ENCODE results near the gene HIVEP3. TPM values are rescaled to one million over a fixed set of nuclear protein-coding genes. Genes with fewer than 3 reads are reported as not detected.

HIVEP3 gene
- total RNA-seq, 6 experiments from 2014 or later = 1.4 to 3.9 (median 2.2) TPM

DNA sequence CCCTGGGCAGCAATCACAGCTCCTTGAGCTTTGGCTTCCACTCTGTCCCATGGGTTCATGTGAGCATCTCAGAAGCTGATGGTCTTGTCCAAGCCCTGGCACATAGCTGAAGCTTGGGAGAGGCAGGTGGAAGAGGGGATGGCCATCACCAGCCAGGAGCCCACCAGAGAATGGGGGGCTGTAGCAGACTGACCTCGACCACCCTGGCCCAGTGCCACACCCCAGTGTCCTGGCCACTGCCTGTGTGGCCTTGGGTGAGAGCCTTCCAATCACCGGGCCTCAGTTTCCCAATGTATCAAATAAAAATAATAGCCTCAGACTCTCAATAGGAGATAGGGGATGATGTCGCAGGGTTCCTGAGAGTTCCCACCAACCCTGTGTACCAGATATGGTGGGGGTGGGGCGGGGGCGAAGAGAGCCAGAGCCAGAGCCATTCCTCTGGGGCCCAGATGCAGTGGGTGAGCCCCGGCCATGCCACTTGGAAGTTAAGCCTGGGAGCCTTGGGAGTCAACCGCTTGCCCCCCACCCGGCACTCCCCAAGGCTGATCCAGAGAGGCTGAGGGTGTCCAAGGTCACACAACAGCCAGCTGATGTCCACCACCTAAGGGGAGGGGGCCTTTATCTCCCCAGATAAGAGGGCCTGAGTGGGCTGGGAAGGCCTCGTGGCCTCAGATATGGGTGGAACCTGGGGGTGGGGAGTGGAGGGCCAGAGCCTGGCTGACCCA, 424.9 kb downstream of the HIVEP3 start:
- peak in 1 of 3 donors; percentile 37 for DNase-seq
- intact Hi-C loops (cut with DNase I) = no loop called here
- H3K27ac ChIP-seq = no peak overlapping the region
- peaks cover 0 to 10% (median 5%) of the 10 kb centered on the region in 4 donors for H3K4me1 ChIP-seq
- no peak overlapping the region for H3K4me3 ChIP-seq
- no peak for TF ChIP-seq POLR2A (IDR thresholded peaks at IDR 0.05)
- TF ChIP-seq, protein P1, sequence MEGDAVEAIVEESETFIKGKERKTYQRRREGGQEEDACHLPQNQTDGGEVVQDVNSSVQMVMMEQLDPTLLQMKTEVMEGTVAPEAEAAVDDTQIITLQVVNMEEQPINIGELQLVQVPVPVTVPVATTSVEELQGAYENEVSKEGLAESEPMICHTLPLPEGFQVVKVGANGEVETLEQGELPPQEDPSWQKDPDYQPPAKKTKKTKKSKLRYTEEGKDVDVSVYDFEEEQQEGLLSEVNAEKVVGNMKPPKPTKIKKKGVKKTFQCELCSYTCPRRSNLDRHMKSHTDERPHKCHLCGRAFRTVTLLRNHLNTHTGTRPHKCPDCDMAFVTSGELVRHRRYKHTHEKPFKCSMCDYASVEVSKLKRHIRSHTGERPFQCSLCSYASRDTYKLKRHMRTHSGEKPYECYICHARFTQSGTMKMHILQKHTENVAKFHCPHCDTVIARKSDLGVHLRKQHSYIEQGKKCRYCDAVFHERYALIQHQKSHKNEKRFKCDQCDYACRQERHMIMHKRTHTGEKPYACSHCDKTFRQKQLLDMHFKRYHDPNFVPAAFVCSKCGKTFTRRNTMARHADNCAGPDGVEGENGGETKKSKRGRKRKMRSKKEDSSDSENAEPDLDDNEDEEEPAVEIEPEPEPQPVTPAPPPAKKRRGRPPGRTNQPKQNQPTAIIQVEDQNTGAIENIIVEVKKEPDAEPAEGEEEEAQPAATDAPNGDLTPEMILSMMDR (IDR thresholded peaks at IDR 0.05) = no peak
- ATAC-seq = no peak
- H3K27me3 ChIP-seq = no peaks in the 10 kb centered on the region
- H3K9me3 ChIP-seq = no peaks in the 10 kb centered on the region
- H3K36me3 ChIP-seq = no peaks in the 10 kb centered on the region
- 83% methylated on average over 4 of the region's 9 CpGs for WGBS (ENCODE audit: insufficient coverage, low coverage, low lambda C conversion rate, missing lambda C conversion rate)

DNA sequence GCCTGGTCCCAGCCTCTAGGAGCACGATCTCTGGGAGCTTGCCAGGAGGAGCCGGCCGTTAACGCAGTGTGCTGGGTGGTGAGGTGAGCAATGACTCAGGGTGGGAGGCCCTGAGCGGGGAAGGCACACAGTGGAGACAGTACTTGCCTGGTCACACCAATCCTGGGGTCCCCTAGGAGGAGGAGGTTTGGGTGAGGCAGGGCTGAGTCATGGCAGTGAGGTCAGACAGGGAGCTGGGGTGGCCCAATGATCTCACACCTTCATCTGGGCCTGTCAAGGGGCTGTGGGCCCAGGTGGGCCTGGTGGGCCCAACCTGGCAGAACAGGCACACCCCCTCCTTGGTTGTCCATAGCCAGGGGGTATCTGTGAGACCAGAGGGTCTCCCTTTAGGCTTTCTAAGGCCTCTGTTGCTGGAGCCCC, 425.6 kb downstream of the HIVEP3 start:
- Histone ChIP-seq H3K36me3 (no peaks in the 10 kb centered on the region), H3K9me3 (no peaks in the 10 kb centered on the region), H3K4me3 (no peak overlapping the region), H3K27me3 (no peaks in the 10 kb centered on the region), H3K27ac (no peak overlapping the region), H3K4me1 (peaks cover 0 to 10% (median 5%) of the 10 kb centered on the region in 4 donors)
- intact Hi-C loops (cut with DNase I) = no loop called here
- DNase-seq = peak in 1 of 3 donors; percentile 53
- no peak for ATAC-seq
- WGBS (ENCODE audit: insufficient coverage, low coverage, low lambda C conversion rate, missing lambda C conversion rate) = no CpG with 5 or more reads among the region's 5 CpGs
- TF ChIP-seq, protein P1 (IDR thresholded peaks at IDR 0.05) = no peak
- TF ChIP-seq POLR2A (IDR thresholded peaks at IDR 0.05) = no peak

DNA sequence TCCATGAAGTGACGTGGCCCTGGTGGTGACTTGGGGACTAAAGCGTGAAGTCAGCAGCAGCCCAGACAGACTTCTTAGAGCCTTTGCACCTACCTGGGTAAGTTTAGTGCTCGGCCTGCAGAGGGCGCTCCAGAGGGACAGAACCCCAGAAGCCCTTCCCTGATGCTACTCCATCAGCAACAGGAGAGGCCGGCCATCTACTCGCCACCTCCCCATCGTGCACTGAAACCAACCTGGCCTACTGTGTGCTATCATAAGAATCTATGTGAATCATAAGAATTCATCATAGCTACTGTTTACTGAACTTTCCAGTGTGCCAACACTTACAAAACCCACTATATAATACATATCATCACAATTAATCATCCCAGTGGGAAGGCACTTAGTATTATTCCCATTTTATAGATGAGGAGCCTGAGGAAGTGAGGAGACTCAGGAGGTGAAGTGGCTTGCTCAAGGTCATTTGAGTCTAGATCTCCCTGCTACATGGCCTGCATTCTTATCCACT, 426.3 kb downstream of the HIVEP3 start:
- DNase-seq (peak in 1 of 3 donors; percentile 31), ATAC-seq (peak in 1 of 4 donors; percentile 13)
- Histone ChIP-seq H3K4me1 (peaks cover 0 to 10% (median 5%) of the 10 kb centered on the region in 4 donors), H3K27me3 (no peaks in the 10 kb centered on the region), H3K9me3 (no peaks in the 10 kb centered on the region), H3K4me3 (no peak overlapping the region), H3K36me3 (no peaks in the 10 kb centered on the region), H3K27ac (no peak overlapping the region)
- intact Hi-C loops (cut with DNase I) = no loop called here
- 60% methylated on average over 1 of the region's 7 CpGs for WGBS (ENCODE audit: insufficient coverage, low coverage, low lambda C conversion rate, missing lambda C conversion rate)
- TF ChIP-seq, protein P1 (IDR thresholded peaks at IDR 0.05) = peak in 3 of 4 donors; percentile 34 to 48 (median 48)
- TF ChIP-seq POLR2A (IDR thresholded peaks at IDR 0.05) = no peak

DNA sequence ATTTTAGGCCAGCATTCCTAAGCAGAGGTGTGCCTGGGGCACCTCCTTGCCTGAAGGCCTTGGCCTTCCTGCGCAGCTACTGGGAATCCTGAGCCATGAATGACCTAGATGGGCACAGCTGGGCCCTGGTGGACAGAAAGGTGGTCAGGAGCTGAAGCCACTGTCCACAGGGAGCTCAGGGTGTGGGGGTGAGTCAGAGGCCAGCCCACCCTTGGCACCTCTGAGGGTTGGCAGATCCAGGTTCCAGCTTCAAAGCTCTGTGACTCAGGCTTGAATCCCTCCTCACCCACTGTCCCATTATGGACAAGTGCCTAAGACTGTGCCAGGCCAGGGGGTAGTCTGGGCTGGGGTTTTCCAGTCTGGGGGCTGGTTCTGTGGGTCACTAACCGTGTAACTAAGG, 427.8 kb downstream of the HIVEP3 start:
- no peak overlapping the region for H3K27ac ChIP-seq
- H3K36me3 ChIP-seq = no peaks in the 10 kb centered on the region
- H3K4me3 ChIP-seq = no peak overlapping the region
- no peaks in the 10 kb centered on the region for H3K27me3 ChIP-seq
- no peak for TF ChIP-seq POLR2A (IDR thresholded peaks at IDR 0.05)
- TF ChIP-seq, protein P1 (IDR thresholded peaks at IDR 0.05) = no peak
- intact Hi-C loops (cut with DNase I) = no loop called here
- H3K9me3 ChIP-seq = no peaks in the 10 kb centered on the region
- 50% methylated on average over 1 of the region's 2 CpGs for WGBS (ENCODE audit: insufficient coverage, low coverage, low lambda C conversion rate, missing lambda C conversion rate)
- peaks cover 0 to 3% (median under 1%) of the 10 kb centered on the region in 4 donors for H3K4me1 ChIP-seq
- ATAC-seq = no peak
- DNase-seq = no peak

All from right lobe of liver (tissue), 6 donors.